ENCODE results near the gene RXFP3.

RXFP3 gene

DNA sequence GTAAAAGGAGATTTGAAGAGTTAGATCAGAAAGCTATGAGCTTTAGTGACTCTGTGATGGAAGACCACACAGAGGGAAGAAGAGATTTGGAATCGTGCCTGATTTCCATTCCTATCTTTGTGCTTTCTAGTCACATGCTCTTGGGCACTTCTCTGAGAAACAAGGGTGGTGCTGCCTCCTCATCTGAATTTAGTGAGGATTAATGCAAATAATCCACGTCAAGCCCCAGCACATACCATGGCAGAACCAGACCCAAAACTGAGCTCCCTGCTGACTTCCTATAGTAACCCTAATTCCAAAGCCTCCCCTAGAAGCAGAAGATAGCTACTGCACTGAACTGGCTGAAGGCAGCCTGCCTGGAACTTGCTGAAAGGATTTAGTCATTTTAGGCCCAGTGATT lies 30.6 kb downstream of the RXFP3 start:
- no peak overlapping the region for H3K27ac ChIP-seq
- intact Hi-C loops (cut with DNase I; ENCODE audit: low total_unique reads) = no loop called here
- TF ChIP-seq, protein P1, sequence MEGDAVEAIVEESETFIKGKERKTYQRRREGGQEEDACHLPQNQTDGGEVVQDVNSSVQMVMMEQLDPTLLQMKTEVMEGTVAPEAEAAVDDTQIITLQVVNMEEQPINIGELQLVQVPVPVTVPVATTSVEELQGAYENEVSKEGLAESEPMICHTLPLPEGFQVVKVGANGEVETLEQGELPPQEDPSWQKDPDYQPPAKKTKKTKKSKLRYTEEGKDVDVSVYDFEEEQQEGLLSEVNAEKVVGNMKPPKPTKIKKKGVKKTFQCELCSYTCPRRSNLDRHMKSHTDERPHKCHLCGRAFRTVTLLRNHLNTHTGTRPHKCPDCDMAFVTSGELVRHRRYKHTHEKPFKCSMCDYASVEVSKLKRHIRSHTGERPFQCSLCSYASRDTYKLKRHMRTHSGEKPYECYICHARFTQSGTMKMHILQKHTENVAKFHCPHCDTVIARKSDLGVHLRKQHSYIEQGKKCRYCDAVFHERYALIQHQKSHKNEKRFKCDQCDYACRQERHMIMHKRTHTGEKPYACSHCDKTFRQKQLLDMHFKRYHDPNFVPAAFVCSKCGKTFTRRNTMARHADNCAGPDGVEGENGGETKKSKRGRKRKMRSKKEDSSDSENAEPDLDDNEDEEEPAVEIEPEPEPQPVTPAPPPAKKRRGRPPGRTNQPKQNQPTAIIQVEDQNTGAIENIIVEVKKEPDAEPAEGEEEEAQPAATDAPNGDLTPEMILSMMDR (IDR thresholded peaks at IDR 0.05) = no peak
- H3K27me3 ChIP-seq = no peaks in the 10 kb centered on the region
- no peak for DNase-seq
- H3K9me3 ChIP-seq = no peaks in the 10 kb centered on the region
- no peaks in the 10 kb centered on the region for H3K4me1 ChIP-seq
- no peaks in the 10 kb centered on the region for H3K36me3 ChIP-seq
- H3K4me3 ChIP-seq = no peak overlapping the region

DNA sequence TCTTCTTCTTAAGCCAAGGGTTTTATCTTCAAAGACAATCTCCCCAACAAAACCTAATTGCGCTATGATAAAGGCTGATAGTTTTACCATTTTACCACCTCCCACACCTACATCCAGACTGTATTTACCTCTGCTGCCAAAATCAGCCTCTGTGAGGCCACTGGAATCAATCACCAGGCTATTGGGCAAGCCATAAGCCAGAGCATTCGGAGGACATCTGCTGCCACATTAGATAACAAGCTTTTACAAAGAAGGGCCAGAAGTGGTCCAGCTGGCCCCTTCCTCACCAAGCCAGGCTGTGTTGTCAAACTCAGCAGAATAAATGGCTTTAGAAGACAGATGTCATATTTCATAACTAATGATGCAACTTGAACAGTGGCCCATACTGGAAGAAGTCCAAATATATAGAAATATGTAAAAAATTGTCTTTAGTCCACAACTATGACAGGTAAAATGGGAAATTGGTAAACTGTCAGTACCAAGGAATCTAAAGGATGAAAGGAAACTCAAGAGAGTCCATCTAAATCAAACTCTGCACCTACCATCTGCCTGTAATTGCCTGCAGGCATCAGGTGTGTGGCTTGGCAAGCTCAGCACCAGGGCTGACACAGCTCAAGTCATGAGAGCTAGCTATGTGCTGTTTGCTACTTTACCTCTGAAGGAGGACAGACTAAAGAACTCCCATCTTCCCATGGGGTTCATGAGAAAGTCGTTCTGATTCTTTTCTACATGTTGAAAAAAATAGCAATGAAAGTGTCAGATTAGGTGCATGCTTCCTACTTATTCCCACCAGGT lies 32.2 kb downstream of the RXFP3 start:
- Histone ChIP-seq H3K4me1 (no peaks in the 10 kb centered on the region), H3K27ac (no peak overlapping the region), H3K27me3 (no peaks in the 10 kb centered on the region), H3K4me3 (no peak overlapping the region), H3K36me3 (no peaks in the 10 kb centered on the region), H3K9me3 (no peaks in the 10 kb centered on the region)
- intact Hi-C loops (cut with DNase I; ENCODE audit: low total_unique reads) = no loop called here
- TF ChIP-seq, protein P1 (IDR thresholded peaks at IDR 0.05) = no peak
- no peak for DNase-seq

DNA sequence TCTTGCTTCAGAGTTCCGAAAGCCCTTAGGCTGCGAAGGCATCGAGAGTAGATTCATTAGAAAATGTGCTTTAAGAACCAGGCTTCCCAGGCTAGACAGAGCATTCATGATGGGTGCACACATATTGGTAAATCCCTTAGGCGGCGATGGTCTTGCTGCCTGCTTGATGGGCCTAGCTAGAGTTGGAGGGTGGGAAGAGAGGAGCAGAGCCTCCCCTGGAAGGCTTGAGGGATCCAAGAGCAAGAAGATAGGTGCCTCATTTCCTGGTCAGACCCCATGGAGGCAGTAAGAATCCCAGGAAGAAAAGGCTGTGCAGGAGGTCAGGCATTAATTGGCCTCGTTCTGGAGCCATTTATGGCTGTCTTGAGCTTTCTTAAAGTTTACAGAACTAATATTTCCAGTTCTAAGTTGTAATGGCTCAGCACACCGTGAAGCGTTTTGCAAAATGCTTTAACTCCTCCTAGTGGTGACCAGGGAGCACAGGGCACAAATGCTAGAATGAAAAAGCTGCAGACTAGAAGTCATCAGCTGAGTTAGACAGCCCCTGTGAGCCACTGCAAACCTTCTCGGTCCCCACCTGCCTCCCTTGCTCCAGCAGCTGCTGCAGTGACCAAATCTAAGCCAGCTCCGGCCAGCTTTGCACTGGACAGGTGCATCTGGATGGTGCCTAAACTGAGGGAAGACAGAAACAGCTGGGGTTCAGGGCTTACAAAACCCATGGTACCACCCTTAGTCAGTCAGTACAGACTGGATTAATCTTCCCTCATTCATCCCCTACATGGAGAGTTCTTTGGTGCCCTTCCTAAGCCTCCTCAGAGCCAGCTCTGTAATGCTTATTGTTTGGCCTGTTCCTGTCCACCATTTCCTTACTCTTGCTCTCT lies 33.6 kb downstream of the RXFP3 start:
- TF ChIP-seq, protein P1 (IDR thresholded peaks at IDR 0.05) = peak; percentile 58 to 62
- DNase-seq = no peak
- Histone ChIP-seq H3K4me1 (no peaks in the 10 kb centered on the region), H3K27me3 (no peaks in the 10 kb centered on the region), H3K9me3 (no peaks in the 10 kb centered on the region), H3K27ac (no peak overlapping the region), H3K4me3 (no peak overlapping the region), H3K36me3 (no peaks in the 10 kb centered on the region)
- intact Hi-C loops (cut with DNase I; ENCODE audit: low total_unique reads) = loop anchor here (10.0 kb wide), 1 partner anchor 535 kb away; no protein-coding TSS in a partner anchor

DNA sequence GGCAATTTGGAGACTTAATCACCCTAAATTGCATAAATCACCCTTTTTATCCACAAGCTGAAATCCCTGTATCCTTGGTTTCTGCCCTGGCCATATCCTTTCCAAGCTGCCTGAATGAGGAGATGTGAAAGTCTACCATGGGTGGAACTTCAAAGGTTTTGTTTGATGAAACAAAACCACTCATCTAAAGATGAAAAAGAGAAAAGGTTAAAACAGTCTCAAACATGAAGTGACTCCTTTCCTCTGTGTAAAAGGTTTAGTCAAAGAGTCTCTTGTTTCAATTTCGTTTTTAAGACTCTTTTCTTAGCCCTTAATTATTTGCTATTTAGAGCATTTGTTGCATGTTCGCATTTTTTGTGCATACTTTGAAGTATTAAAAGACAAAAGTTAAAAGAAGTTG lies 37.1 kb downstream of the RXFP3 start:
- Histone ChIP-seq H3K4me1 (peaks cover 0 to 11% (median 4%) of the 10 kb centered on the region in 4 donors), H3K27me3 (no peaks in the 10 kb centered on the region), H3K4me3 (no peak overlapping the region), H3K36me3 (no peaks in the 10 kb centered on the region), H3K27ac (no peak overlapping the region), H3K9me3 (no peaks in the 10 kb centered on the region)
- DNase-seq = no peak
- TF ChIP-seq, protein P1 (IDR thresholded peaks at IDR 0.05) = no peak
- intact Hi-C loops (cut with DNase I; ENCODE audit: low total_unique reads) = loop anchor here (10.0 kb wide), 1 partner anchor 538 kb away; no protein-coding TSS in a partner anchor

DNA sequence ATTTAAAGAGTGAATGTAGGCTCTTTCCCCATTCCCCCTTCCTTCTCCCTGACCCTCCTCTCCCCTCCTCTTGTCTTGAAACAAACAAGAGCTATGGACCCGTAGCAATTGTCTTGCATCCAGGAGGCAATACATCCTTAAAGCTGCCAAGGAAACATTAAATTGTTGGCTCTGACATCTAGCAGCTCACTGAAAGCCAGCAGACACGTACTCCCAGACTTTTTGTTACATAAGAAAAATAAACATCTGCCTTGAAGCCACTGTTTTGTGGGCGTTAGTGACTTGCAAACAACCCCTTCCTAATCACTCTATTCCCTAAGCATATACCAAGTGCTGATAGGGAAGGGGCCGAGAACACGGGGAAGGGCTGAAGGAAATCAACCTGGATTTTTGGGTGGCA lies 39.7 kb downstream of the RXFP3 start:
- TF ChIP-seq, protein P1 (IDR thresholded peaks at IDR 0.05) = no peak
- Histone ChIP-seq H3K4me1 (peaks cover 0 to 11% (median 4%) of the 10 kb centered on the region in 4 donors), H3K27ac (peak overlapping the region in 1 of 2 donors; percentile 19), H3K36me3 (no peaks in the 10 kb centered on the region), H3K9me3 (no peaks in the 10 kb centered on the region), H3K27me3 (no peaks in the 10 kb centered on the region), H3K4me3 (no peak overlapping the region)
- DNase-seq = no peak
- intact Hi-C loops (cut with DNase I; ENCODE audit: low total_unique reads) = loop anchor here (10.0 kb wide), 1 partner anchor 541 kb away; no protein-coding TSS in a partner anchor

Measured in tibial artery (tissue), 4 donors.